Neuronal stem cell (in vitro differentiated cells): ENCODE data around the gene ATP5MC2.

Experiments used
- DNase-seq: peaks from one replicate; pipeline ENCODE4 v3.0.0-alpha.2; 2013; ENCODE audit warnings: low spot score
- H2AFZ ChIP-seq: one replicate; pipeline ENCODE4 v1.6.1; 2013; ENCODE audit warnings: mild to moderate bottlenecking, low read length, inconsistent platforms
- H2AK5ac ChIP-seq: 2 replicates; pipeline ENCODE4 v1.6.1; 2013; ENCODE audit warnings: low read depth, mild to moderate bottlenecking, inconsistent platforms, low read length, moderate library complexity, mixed read lengths
- H2BK120ac ChIP-seq: 2 replicates; pipeline ENCODE4 v1.6.1; 2013; ENCODE audit warnings: low read depth, mild to moderate bottlenecking, inconsistent platforms, low read length, moderate library complexity, mixed read lengths
- H2BK12ac ChIP-seq: one replicate; pipeline ENCODE4 v1.6.1; 2013; ENCODE audit warnings: low read length, inconsistent platforms
- H2BK15ac ChIP-seq: 2 replicates; pipeline ENCODE4 v1.6.1; 2013; ENCODE audit warnings: mild to moderate bottlenecking, low read length, inconsistent platforms, mixed read lengths
- H2BK5ac ChIP-seq: one replicate; pipeline ENCODE4 v1.6.1; 2013; ENCODE audit warnings: inconsistent platforms, mild to moderate bottlenecking, low read length, moderate library complexity
- H3K14ac ChIP-seq: one replicate; pipeline ENCODE4 v1.6.1; 2013; ENCODE audit warnings: low read length, inconsistent platforms
- H3K18ac ChIP-seq: 2 replicates; pipeline ENCODE4 v1.6.1; 2013; ENCODE audit warnings: low read length, inconsistent platforms
- H3K23ac ChIP-seq: 2 replicates; pipeline ENCODE4 v1.6.1; 2013; ENCODE audit warnings: low read depth, mild to moderate bottlenecking, mixed read lengths, low read length, inconsistent platforms; ENCODE audit not compliant: poor library complexity
- H3K27ac ChIP-seq: replicated peaks from 3 replicates; pipeline ENCODE4 v1.5.1; 2013; ENCODE audit warnings: low read length, inconsistent platforms
- H3K27me3 ChIP-seq, 3 experiments: 2 replicates each; pipeline ENCODE4 v1.6.1; 2013; ENCODE audit warnings: low read length in 3 of 3, mild to moderate bottlenecking in 2 of 3, inconsistent platforms in 1 of 3, low read depth in 1 of 3, mixed read lengths in 1 of 3, moderate library complexity in 1 of 3; ENCODE audit not compliant: control insufficient read depth in 3 of 3, insufficient read depth in 3 of 3
- H3K36me3 ChIP-seq, 2 donors: replicated peaks in 1 of 2; 2 replicates each; pipeline ENCODE4 v1.6.1; 2013; ENCODE audit warnings: low read length in 2 of 2; ENCODE audit not compliant: control insufficient read depth in 2 of 2, insufficient read depth in 2 of 2
- H3K4ac ChIP-seq: 2 replicates; pipeline ENCODE4 v1.6.1; 2013; ENCODE audit warnings: inconsistent platforms, mild to moderate bottlenecking, low read length, moderate library complexity
- H3K4me1 ChIP-seq, 2 donors: 1 replicate in 1 of 2; 2 replicates in 1 of 2; pipeline ENCODE4 v1.6.1; 2013; ENCODE audit warnings: low read length in 2 of 2, low read depth in 1 of 2; ENCODE audit not compliant: control insufficient read depth in 2 of 2, insufficient read depth in 1 of 2
- H3K4me2 ChIP-seq: one replicate; pipeline ENCODE4 v1.6.1; 2013; ENCODE audit warnings: mild to moderate bottlenecking, low read length, inconsistent platforms; ENCODE audit not compliant: insufficient read depth, poor library complexity, severe bottlenecking
- H3K4me3 ChIP-seq, 2 donors: 2 replicates each; pipeline ENCODE4 v1.5.1; 2013; ENCODE audit warnings: low read length in 2 of 2, mild to moderate bottlenecking in 2 of 2, inconsistent platforms in 1 of 2, moderate library complexity in 1 of 2
- H3K79me1 ChIP-seq: one replicate; pipeline ENCODE4 v1.6.1; 2013; ENCODE audit warnings: low read depth, mild to moderate bottlenecking, inconsistent platforms, low read length, moderate library complexity
- H3K9ac ChIP-seq: one replicate; pipeline ENCODE4 v1.6.1; 2013; ENCODE audit warnings: mild to moderate bottlenecking, low read depth, low read length, inconsistent platforms; ENCODE audit not compliant: poor library complexity
- H3K9me3 ChIP-seq, 2 donors: replicated peaks in 1 of 2; 2 replicates each; pipeline versions ENCODE3 to v1.6.1; 2013; ENCODE audit warnings: low read length in 2 of 2, mild to moderate bottlenecking in 2 of 2, inconsistent platforms in 1 of 2, low read depth in 1 of 2, mixed read lengths in 1 of 2, moderate library complexity in 1 of 2; ENCODE audit not compliant: control insufficient read depth in 2 of 2, insufficient read depth in 1 of 2
- H4K8ac ChIP-seq: one replicate; pipeline ENCODE4 v1.6.1; 2013; ENCODE audit warnings: low read depth, mild to moderate bottlenecking, inconsistent platforms, low read length, moderate library complexity
- H4K91ac ChIP-seq: one replicate; pipeline ENCODE4 v1.6.1; 2013; ENCODE audit warnings: low read length, low read depth, mild to moderate bottlenecking, inconsistent platforms; ENCODE audit not compliant: poor library complexity
- WGBS, 2 donors: extraction: QIAGEN DNeasy Blood & Tissue Kit; methylation state at CpG; one replicate each; pipeline ENCODE4 v1.1.7; 2013; ENCODE audit warnings: missing lambda C conversion rate in 2 of 2, mixed read lengths in 1 of 2; ENCODE audit not compliant: insufficient read length in 2 of 2, insufficient replicate concordance in 1 of 2; ENCODE audit errors: extremely low coverage in 2 of 2; 5-methylcytosine and 5-hydroxymethylcytosine counted together

ATP5MC2 gene

GRCh38 chr12:53618275-53618674 lies 57.6 kb downstream of the ATP5MC2 start:
- Histone ChIP-seq H2BK15ac (no peak overlapping the region), H3K9ac (no peak overlapping the region), H3K79me1 (peaks cover 2% of the 10 kb centered on the region), H2AK5ac (no peak overlapping the region), H4K8ac (no peak overlapping the region), H3K18ac (no peak overlapping the region), H3K27ac (no peak overlapping the region), H3K14ac (no peak overlapping the region), H2BK5ac (no peak overlapping the region), H3K4me2 (no peak overlapping the region), H2AFZ (no peak overlapping the region), H3K23ac (no peak overlapping the region), H3K27me3 (no peaks in the 10 kb centered on the region), H3K9me3 (no peaks in the 10 kb centered on the region), H3K4ac (no peak overlapping the region), H2BK120ac (no peak overlapping the region), H3K4me1 (no peaks in the 10 kb centered on the region), H4K91ac (no peak overlapping the region), H3K36me3 (peaks cover 0 to 18% of the 10 kb centered on the region in 2 donors), H2BK12ac (no peak overlapping the region), H3K4me3 (no peak overlapping the region)
- DNase-seq, result no peak
- no CpG with 5 or more reads among the region's 3 CpGs for WGBS, 2 donors

GRCh38 chr12:53617700-53618099 lies 58.2 kb downstream of the ATP5MC2 start:
- no CpG with 5 or more reads among the region's 3 CpGs for WGBS, 2 donors
- H3K4ac ChIP-seq, result no peak overlapping the region
- no peak for DNase-seq

GRCh38 chr12:53616950-53617349 lies 58.9 kb downstream of the ATP5MC2 start:
- no peak overlapping the region for H4K91ac ChIP-seq
- no peaks in the 10 kb centered on the region for H3K4me1 ChIP-seq
- no peak overlapping the region for H3K4me3 ChIP-seq
- H3K9ac ChIP-seq, result no peak overlapping the region
- H2BK120ac ChIP-seq, result no peak overlapping the region
- no peak overlapping the region for H2BK15ac ChIP-seq
- H3K23ac ChIP-seq, result no peak overlapping the region
- H3K14ac ChIP-seq, result no peak overlapping the region
- no peak overlapping the region for H2AFZ ChIP-seq
- DNase-seq, result no peak
- no CpG with 5 or more reads among the region's 4 CpGs for WGBS, 2 donors
- no peaks in the 10 kb centered on the region for H3K27me3 ChIP-seq
- no peak overlapping the region for H3K18ac ChIP-seq
- H3K4ac ChIP-seq, result no peak overlapping the region
- no peak overlapping the region for H3K27ac ChIP-seq
- peaks cover 0 to 13% of the 10 kb centered on the region in 2 donors for H3K36me3 ChIP-seq
- no peak overlapping the region for H2BK12ac ChIP-seq
- H2BK5ac ChIP-seq, result no peak overlapping the region
- H4K8ac ChIP-seq, result no peak overlapping the region
- H3K9me3 ChIP-seq, result no peaks in the 10 kb centered on the region
- peaks cover 2% of the 10 kb centered on the region for H3K79me1 ChIP-seq
- no peak overlapping the region for H2AK5ac ChIP-seq
- H3K4me2 ChIP-seq, result no peak overlapping the region

More at GRCh38 chr12:53617700-53618099, 58.2 kb downstream of the ATP5MC2 start:
- H2BK12ac ChIP-seq, result no peak overlapping the region
- H3K79me1 ChIP-seq, result peaks cover 2% of the 10 kb centered on the region
- no peak overlapping the region for H3K14ac ChIP-seq
- H4K91ac ChIP-seq, result no peak overlapping the region
- H4K8ac ChIP-seq, result no peak overlapping the region
- H2BK15ac ChIP-seq, result no peak overlapping the region
- no peak overlapping the region for H3K23ac ChIP-seq
- H2AFZ ChIP-seq, result no peak overlapping the region
- H2BK120ac ChIP-seq, result no peak overlapping the region
- peaks cover 0 to 15% of the 10 kb centered on the region in 2 donors for H3K36me3 ChIP-seq
- H3K4me1 ChIP-seq, result no peaks in the 10 kb centered on the region
- no peak overlapping the region for H2AK5ac ChIP-seq
- H3K18ac ChIP-seq, result no peak overlapping the region
- no peaks in the 10 kb centered on the region for H3K27me3 ChIP-seq
- no peaks in the 10 kb centered on the region for H3K9me3 ChIP-seq
- no peak overlapping the region for H3K9ac ChIP-seq
- H2BK5ac ChIP-seq, result no peak overlapping the region
- no peak overlapping the region for H3K4me2 ChIP-seq
- no peak overlapping the region for H3K27ac ChIP-seq
- H3K4me3 ChIP-seq, result no peak overlapping the region
